Progenitor cell of endocrine pancreas (in vitro differentiated cells): ENCODE data around the gene OR6B2. TPM values are rescaled to one million over a fixed set of nuclear protein-coding genes. Genes with fewer than 3 reads are reported as not detected.

Experiments
- DNase-seq: peaks from one replicate; pipeline ENCODE4 v3.0.0; 2021; ENCODE audit warnings: low spot score; ENCODE audit not compliant: unreplicated experiment
- H3K27ac Mint-ChIP-seq: 2 replicates; pipeline ENCODE4 v1.8.0; 2021; ENCODE audit warnings: mild to moderate bottlenecking, moderate library complexity, mixed read lengths
- H3K27me3 Mint-ChIP-seq: 2 replicates; pipeline ENCODE4 v1.8.0; 2021; ENCODE audit warnings: mixed read lengths
- H3K36me3 Mint-ChIP-seq: 2 replicates; pipeline ENCODE4 v1.8.0; 2022; ENCODE audit warnings: mixed read lengths; ENCODE audit not compliant: insufficient read depth
- H3K4me1 Mint-ChIP-seq: 2 replicates; pipeline ENCODE4 v1.8.0; 2021; ENCODE audit warnings: low read depth, mixed read lengths
- H3K4me3 Mint-ChIP-seq: 2 replicates; pipeline ENCODE4 v1.8.0; 2021; ENCODE audit warnings: low read depth, mild to moderate bottlenecking, moderate library complexity, mixed read lengths
- H3K9me3 Mint-ChIP-seq: 2 replicates; pipeline ENCODE4 v1.8.0; 2021; ENCODE audit warnings: low read depth, mixed read lengths
- total RNA-seq: library from RNA; stranded (reverse); gene quantifications from 2 replicates; pipeline ENCODE4 v1.2.1, GENCODE V29; 2021
- TF ChIP-seq, protein P1 (sequence below): fragments of 200-600 bp; sonication (generic); IDR thresholded peaks from one replicate; pipeline ENCODE4 v1.5.0; 2021; ENCODE audit warnings: antibody characterized with exemption, mild to moderate bottlenecking; ENCODE audit not compliant: unreplicated experiment

Gene OR6B2
- total RNA-seq, 1 donor from 2014 or later, result not detected

DNA sequence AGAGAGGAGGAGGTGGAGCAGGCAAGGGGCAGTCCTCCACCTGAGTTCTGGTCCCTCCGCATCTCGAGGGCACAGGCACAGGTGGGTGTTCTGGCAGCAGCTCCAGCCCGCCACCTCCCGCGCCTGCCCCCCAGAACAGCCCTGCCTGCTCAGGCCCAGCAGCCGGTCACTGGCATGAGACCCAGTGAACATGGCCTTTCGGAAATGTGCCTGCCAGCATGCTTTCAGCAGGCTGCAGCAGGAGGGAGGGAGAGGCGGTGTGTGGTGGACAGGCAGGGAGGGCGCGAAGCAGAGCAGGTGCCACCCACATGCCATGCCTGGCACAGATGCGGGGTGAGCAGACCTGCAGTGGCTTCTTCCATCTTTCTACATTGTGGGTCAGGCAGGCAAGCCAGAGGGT is 26.4 kb upstream of the OR6B2 start:
- Mint-ChIP-seq H3K4me1 (peaks cover 1% of the 10 kb centered on the region), H3K4me3 (no peak overlapping the region), H3K27ac (no peak overlapping the region), H3K9me3 (no peaks in the 10 kb centered on the region), H3K27me3 (peaks cover 77% of the 10 kb centered on the region), H3K36me3 (no peaks in the 10 kb centered on the region)
- DNase-seq, result no peak
- TF ChIP-seq, protein P1, sequence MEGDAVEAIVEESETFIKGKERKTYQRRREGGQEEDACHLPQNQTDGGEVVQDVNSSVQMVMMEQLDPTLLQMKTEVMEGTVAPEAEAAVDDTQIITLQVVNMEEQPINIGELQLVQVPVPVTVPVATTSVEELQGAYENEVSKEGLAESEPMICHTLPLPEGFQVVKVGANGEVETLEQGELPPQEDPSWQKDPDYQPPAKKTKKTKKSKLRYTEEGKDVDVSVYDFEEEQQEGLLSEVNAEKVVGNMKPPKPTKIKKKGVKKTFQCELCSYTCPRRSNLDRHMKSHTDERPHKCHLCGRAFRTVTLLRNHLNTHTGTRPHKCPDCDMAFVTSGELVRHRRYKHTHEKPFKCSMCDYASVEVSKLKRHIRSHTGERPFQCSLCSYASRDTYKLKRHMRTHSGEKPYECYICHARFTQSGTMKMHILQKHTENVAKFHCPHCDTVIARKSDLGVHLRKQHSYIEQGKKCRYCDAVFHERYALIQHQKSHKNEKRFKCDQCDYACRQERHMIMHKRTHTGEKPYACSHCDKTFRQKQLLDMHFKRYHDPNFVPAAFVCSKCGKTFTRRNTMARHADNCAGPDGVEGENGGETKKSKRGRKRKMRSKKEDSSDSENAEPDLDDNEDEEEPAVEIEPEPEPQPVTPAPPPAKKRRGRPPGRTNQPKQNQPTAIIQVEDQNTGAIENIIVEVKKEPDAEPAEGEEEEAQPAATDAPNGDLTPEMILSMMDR, result no peak

DNA sequence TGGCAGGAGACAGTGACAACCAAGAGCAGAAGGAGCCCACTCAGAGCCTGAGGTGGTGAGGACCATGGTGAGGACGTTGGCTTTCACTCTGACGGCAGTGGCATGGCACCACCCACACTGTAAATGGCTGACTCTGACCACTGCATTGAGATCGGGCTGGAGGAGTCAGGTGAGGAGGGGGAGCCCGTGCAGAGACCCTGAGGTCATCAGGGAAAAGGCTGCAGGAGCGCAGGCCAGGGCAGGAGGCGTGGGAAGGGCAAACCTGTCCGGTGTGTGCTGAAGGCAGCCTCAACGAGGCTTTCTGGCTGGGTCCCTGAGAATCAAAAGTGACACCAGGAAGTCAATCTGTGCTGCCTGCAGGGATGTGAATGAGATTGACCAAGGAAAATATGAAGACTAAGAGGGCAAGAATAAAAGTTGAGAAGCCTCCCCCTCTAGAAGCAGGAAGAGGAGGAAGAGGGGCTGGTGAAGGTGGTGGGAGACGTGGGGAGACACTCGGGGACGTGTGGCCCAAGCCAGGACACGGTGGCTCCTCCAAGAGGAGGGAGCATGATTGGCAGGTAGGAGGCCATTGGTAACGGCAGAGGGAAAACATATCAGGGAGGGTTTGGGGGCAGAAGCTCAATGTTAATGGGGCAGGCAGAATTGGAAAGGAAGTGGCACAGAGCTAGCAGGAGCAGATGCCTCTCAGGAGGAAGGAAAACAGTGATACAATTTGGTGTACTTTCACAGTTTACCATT is 25.1 kb upstream of the OR6B2 start:
- TF ChIP-seq, protein P1, result no peak
- Mint-ChIP-seq H3K27ac (no peak overlapping the region), H3K27me3 (peaks cover 82% of the 10 kb centered on the region), H3K36me3 (no peaks in the 10 kb centered on the region), H3K9me3 (no peaks in the 10 kb centered on the region), H3K4me1 (peaks cover 1% of the 10 kb centered on the region), H3K4me3 (no peak overlapping the region)
- no peak for DNase-seq

DNA sequence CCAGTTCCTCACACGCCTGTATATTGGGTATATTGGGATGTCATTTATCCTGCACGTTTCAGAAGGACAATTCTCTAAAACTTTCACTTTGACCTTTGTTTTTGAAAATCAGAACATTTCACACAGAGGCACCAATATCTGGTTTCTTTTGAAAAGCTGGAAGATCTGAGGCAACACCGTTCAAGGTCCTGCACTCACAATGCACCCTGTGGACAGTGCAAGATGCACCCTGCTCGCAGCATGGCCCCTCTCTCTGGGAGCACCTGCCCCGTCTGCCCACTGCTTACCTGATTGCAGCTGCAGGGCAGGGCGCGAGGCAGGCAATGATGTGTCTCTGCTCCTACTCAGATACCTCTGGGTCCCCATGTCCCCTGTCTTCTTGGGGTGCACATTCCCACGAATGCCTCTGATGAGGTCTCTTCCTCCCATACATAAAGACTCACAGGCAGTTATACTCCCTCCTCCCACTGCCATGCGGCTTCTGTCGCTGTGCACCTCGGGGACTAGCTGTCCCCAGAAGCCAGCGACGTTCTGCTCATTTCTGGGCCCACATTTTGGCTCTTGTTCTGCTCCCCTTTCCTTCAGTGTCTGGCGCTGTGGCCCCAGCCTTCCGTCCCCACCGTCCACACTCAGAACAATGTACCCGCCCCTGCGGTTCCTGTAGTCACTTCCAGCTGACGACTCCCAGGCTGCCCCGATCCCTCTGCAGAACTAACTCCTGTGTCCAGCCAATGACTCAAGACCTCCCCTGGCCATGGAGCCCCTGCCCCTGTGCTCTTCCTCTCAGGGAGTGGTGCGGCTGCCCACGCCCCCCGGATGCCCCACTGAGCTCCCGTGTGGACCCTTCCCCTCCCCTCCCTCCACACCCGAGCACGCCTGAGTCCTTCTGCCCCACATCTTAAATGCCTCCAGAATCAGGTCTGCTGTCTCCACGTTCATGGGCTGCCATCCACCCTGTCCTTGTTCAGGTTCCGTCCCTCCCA is 23.2 kb upstream of the OR6B2 start, which contains the start of gene OR6B3:
OR6B3 (minus strand) TSS at position 349 of the 983 bp plus-strand sequence.
- DNase-seq, result no peak
- Mint-ChIP-seq H3K27ac (no peak within 1 kb of the TSS), H3K27me3 (peaks cover 79% of the 10 kb centered on the region)

DNA sequence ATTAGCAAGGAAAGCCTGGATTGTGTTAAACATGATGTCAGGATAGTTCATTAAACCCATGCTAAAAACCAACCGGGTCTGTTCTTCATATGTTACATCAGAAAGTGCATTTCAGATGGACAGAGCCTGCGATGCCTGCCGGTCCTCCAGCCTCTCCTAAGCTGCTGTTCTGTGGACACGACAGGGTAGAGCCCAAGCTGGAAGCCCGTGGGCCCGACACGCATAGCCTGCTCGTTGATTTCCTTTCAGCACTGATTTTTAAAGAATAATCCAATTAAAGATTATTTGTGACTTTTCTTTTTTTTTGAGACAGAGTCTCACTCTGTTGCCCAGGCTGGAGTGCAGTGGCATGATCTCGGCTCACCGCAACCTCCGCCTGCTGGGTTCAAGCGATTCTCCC is 22.3 kb upstream of the OR6B2 start:
- TF ChIP-seq, protein P1, result no peak
- Mint-ChIP-seq H3K27ac (no peak overlapping the region), H3K27me3 (peaks cover 76% of the 10 kb centered on the region), H3K4me3 (no peak overlapping the region), H3K36me3 (no peaks in the 10 kb centered on the region), H3K4me1 (peaks cover 1% of the 10 kb centered on the region), H3K9me3 (no peaks in the 10 kb centered on the region)
- no peak for DNase-seq

More for the DNA sequence above, 23.2 kb upstream of the OR6B2 start, which contains the start of gene OR6B3:
- Mint-ChIP-seq H3K4me3 (no peak within 1 kb of the TSS), H3K9me3 (no peaks in the 10 kb centered on the region), H3K4me1 (peaks cover 1% of the 10 kb centered on the region), H3K36me3 (no peaks in the 10 kb centered on the region)
- TF ChIP-seq, protein P1, result no peak

DNA sequence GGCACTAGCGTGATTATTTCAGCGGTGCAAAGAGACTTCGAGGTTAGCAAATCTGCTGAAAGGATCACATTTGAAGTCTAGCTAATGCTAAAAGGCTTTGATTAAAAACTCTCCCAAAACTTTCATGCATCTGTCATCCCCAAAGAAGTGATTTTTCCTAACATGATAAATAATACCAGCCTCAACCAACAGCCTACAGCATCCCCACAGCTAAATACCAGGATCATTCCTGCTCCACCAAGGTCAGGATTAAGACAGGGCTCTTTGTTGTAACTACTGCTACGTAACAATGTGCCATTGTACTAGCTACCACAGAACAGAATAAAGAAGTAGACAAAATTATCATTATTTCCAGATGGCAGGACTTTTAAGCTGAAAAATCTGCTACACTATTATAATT is 21.5 kb upstream of the OR6B2 start:
- H3K9me3 Mint-ChIP-seq, result no peaks in the 10 kb centered on the region
- TF ChIP-seq, protein P1, result no peak
- H3K4me1 Mint-ChIP-seq, result peaks cover 1% of the 10 kb centered on the region
- no peaks in the 10 kb centered on the region for H3K36me3 Mint-ChIP-seq
- H3K27ac Mint-ChIP-seq, result no peak overlapping the region
- DNase-seq, result no peak
- peaks cover 78% of the 10 kb centered on the region for H3K27me3 Mint-ChIP-seq
- no peak overlapping the region for H3K4me3 Mint-ChIP-seq
